NCI-H1694 treated with DMSO at 0.1 percent for 48 hours (cell line): ENCODE measurements around the gene ZNF100.
"Not testable (repeated sequence)": the region's sequence is repeated elsewhere in the genome, so short reads cannot be mapped to it uniquely, and the experiment has no call there.

Experiments
- DNase-seq: peaks from one replicate; lab custom pipeline; 2025; lab: John Stamatoyannopoulos, UW

ZNF100 gene

GRCh38 chr19:21704320-21704719, 63.1 kb downstream of the ZNF100 start:
- DNase-seq, result no peak

GRCh38 chr19:21699197-21699596, 68.2 kb downstream of the ZNF100 start:
- no peak for DNase-seq

DNA sequence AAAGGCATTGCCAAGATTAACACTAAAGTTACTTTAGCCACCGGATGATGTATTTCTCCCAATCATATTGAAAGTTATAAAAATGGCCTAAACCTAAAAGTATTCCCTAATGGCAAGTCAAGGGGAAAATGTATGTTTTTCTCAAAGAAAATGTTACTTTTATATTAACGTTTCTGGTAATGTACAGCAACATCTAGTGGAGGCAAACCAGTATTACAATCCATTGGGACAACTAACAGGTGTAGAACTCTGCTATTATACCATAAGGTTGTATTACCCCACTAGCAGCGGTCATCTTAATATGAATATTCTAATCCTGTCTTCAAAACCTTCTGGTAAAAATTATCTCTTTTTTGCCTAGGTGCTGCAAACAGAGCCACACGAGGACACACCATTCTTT, 69.2 kb downstream of the ZNF100 start:
- DNase-seq, result no peak

GRCh38 chr19:21697698-21698097, 69.7 kb downstream of the ZNF100 start:
- DNase-seq, result no peak

GRCh38 chr19:21694171-21694906, 73.0 kb downstream of the ZNF100 start:
- DNase-seq, result no peak

- no peak for DNase-seq
These were observed 74.0 kb downstream of the ZNF100 start for GRCh38 chr19:21693399-21693798.

GRCh38 chr19:21691661-21692060, 75.7 kb downstream of the ZNF100 start:
- DNase-seq, result no peak

- no peak for DNase-seq
These were observed 78.9 kb downstream of the ZNF100 start for GRCh38 chr19:21688464-21688863.

GRCh38 chr19:21680671-21681070, 86.7 kb downstream of the ZNF100 start:
- DNase-seq, result no peak

- DNase-seq, result no peak
These were observed 87.4 kb downstream of the ZNF100 start for GRCh38 chr19:21680026-21680425.

DNA sequence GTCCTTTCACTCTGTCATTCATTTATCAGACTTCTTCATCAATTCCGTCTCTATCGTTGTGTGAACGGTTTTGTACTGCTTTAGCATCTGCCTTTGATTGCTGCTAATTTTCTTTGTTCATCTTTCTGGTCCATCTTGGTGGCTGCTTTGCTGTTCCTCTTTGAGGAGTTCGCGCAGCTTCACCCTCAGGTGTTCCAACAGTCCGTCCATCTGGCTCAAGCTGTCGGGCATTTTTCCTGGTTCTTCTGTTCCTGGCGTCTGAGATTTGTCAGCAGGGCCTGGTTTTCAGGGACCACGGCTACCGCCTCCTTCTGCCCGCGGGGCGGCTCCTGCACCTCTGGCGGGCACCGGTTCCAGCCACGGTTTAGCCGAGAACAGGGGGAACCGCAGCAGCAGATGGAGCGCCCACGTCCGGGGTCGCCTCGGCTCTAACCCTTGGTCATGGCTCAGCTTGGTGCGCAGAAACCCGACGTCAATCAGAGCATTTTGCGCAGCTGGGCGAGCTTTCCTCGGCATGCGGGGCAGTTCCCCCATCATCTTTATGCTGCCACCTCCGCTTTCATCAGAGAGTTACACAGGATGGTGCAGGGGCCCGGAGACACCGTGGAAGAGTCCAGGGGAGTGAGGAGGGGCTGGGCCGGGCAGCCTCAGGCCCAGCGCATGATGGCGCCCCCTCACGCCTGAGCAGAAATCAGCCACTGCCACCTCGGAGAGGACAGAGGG, 89.5 kb downstream of the ZNF100 start:
- DNase-seq, result no peak

GRCh38 chr19:21674454-21674853, 92.9 kb downstream of the ZNF100 start:
- DNase-seq, result no peak

GRCh38 chr19:21673479-21673878, 93.9 kb downstream of the ZNF100 start:
- DNase-seq, result not testable (repeated sequence)
